Measurements from ENCODE around the gene TNFAIP8L3. TPM values are rescaled to one million over a fixed set of nuclear protein-coding genes. Genes with fewer than 3 reads are reported as not detected.

Gene TNFAIP8L3
- total and polyA plus RNA-seq, 4 donors: 0.44 to 4.9 (median 1.3) TPM

- TF ChIP-seq CTCF (IDR thresholded peaks at IDR 0.05; ENCODE audit: low read depth, low read length, missing input control): no peak
- no peak for TF ChIP-seq ATF3 (IDR thresholded peaks at IDR 0.05)
- TF ChIP-seq FOXA1 (IDR thresholded peaks at IDR 0.05): no peak
- TF ChIP-seq JUND (IDR thresholded peaks at IDR 0.05): no peak
- TF ChIP-seq GABPA (IDR thresholded peaks at IDR 0.05 in 1 of 2, conservative IDR thresholded peaks at IDR 0.05 in 1 of 2): no peak
- TF ChIP-seq EGR1 (IDR thresholded peaks at IDR 0.05; ENCODE audit: low read depth in 2 of 2): no peak
- no peak for TF ChIP-seq RAD21 (IDR thresholded peaks at IDR 0.05)
- no peak for TF ChIP-seq TAF1 (conservative IDR thresholded peaks at IDR 0.05)
Observed at GRCh38 chr15:51074926-51075325, 19.8 kb downstream of the TNFAIP8L3 start (continued).

- Histone ChIP-seq H3K27ac (ENCODE audit: low read depth in 1 of 2, low read length in 2 of 2) (no peak overlapping the region), H3K9me3 (ENCODE audit: control insufficient read depth in 4 of 4, low read length in 3 of 4) (no peaks in the 10 kb centered on the region), H3K27me3 (ENCODE audit: control insufficient read depth in 4 of 4, insufficient read depth in 4 of 4, low read length in 3 of 4) (no peaks in the 10 kb centered on the region), H3K36me3 (ENCODE audit: control insufficient read depth in 4 of 4, insufficient read depth in 3 of 4, low read depth in 1 of 4, low read length in 3 of 4) (no peaks in the 10 kb centered on the region), H3K4me1 (ENCODE audit: control insufficient read depth in 4 of 4, insufficient read depth in 4 of 4, low read length in 3 of 4) (no peaks in the 10 kb centered on the region), H3K4me3 (ENCODE audit: low read depth in 1 of 3, low read length in 3 of 3) (no peak overlapping the region), H3K9ac (ENCODE audit: low read depth in 1 of 2, low read length in 2 of 2) (no peak overlapping the region)
- 44% methylated on average over 1 of the region's 1 CpG for WGBS
- TF ChIP-seq TAF1 (conservative IDR thresholded peaks at IDR 0.05) (no peak), REST (IDR thresholded peaks at IDR 0.05) (no peak), HNF4G (IDR thresholded peaks at IDR 0.05) (no peak), GABPA (IDR thresholded peaks at IDR 0.05 in 1 of 2, conservative IDR thresholded peaks at IDR 0.05 in 1 of 2) (no peak), ZBTB33 (IDR thresholded peaks at IDR 0.05) (no peak), ATF3 (IDR thresholded peaks at IDR 0.05) (no peak), EGR1 (IDR thresholded peaks at IDR 0.05; ENCODE audit: low read depth in 2 of 2) (no peak), RXRA (IDR thresholded peaks at IDR 0.05) (no peak), CTCF (IDR thresholded peaks at IDR 0.05; ENCODE audit: low read depth, low read length, missing input control) (no peak), FOXA1 (IDR thresholded peaks at IDR 0.05) (no peak), NR2F2 (IDR thresholded peaks at IDR 0.05) (no peak), HNF4A (conservative IDR thresholded peaks at IDR 0.05) (no peak)
- no peak for DNase-seq (ENCODE audit: low spot score)
Observed at GRCh38 chr15:51071578-51071977, 23.1 kb downstream of the TNFAIP8L3 start.

Measured in liver (tissue), 9 donors.